GM18870 (cell line): Measurements from ENCODE around the gene RHEBL1.

Experiments used
- ATAC-seq: cut with Tn5 transposase; IDR thresholded peaks from one replicate; pipeline ENCODE4 v1.9.1; 2021; ENCODE audit warnings: moderate library complexity; ENCODE audit not compliant: unreplicated experiment

RHEBL1 gene

GRCh38 chr12:49055092-49055491, 14.7 kb downstream of the RHEBL1 start:
- ATAC-seq: no peak

DNA sequence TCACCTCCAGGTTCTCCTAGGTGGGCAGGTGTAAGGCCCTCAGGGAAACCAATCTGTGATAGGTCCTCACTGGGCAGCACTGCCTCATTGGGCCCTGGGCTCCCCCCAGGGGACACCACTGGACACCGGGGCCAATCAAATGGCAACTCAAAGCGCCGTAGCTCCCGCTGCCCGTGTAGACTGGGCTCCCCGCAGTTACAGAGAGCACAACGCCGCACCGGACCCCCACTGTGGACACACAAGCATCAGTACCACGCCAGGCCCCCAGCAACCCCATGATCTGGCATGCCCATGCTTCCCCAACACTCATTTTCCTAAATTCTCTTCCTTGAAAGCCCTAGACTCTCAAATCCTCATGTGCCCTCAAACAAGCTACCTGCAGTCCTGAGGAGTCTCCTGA, 15.3 kb downstream of the RHEBL1 start:
- ATAC-seq: no peak

DNA sequence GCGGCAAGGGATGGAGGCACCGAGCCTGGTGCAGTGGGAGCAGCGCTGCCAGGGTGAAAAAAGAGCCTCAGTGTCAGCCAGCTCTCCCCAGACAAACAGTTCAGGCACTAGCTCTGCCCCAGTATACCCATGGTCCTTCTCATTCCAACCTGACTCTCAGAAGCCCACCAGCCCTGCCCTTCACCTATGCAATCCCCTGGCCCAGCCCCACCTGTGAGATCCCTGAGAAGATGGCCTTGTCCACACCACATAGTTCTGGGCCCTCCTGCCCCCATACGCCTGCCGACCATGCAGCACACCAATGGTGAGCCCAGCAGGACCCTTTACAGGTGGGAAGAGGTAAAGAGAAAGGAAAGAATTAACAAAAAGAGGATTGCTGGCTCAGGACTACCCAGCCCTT, 15.7 kb downstream of the RHEBL1 start:
- ATAC-seq: no peak

- no peak for ATAC-seq
Observed at GRCh38 chr12:49052451-49053208, 17.1 kb downstream of the RHEBL1 start.

DNA sequence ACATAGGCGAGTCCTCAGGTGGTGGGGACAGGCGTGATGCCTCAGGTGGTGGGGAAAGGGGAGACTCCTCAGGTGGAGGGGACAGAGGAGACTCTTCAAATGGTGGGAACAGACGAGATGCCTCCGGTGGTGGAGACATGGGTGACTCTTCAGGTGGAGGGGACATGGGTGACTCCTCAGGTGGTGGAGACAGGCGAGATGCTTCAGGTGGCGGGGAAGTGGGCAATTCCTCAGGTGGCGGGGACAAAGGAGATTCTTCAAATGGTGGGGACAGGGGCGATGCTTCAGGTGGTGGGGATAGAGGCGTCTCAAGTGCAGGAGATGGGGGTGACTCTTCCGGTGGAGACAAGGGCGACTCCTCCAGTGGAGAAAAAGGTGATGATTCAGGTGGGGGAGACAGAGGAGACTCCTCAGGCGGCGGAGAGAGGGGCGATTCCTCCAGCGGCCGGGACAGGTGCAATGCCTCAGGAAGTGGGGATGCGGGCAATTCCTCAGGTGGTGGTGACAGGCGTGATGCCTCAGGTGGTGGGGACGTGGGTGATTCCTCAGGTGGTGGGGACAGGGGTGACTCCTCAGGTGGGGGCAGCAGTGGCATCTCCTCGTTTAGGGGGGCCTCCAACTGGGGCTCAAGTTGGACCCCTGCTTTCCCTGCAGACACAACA, 17.9 kb downstream of the RHEBL1 start:
- no peak for ATAC-seq

GRCh38 chr12:49051373-49051764, 18.4 kb downstream of the RHEBL1 start:
- ATAC-seq: no peak

GRCh38 chr12:49050507-49051372, 19.0 kb downstream of the RHEBL1 start:
- ATAC-seq: no peak

GRCh38 chr12:49049566-49050224, 20.1 kb downstream of the RHEBL1 start:
- no peak for ATAC-seq

DNA sequence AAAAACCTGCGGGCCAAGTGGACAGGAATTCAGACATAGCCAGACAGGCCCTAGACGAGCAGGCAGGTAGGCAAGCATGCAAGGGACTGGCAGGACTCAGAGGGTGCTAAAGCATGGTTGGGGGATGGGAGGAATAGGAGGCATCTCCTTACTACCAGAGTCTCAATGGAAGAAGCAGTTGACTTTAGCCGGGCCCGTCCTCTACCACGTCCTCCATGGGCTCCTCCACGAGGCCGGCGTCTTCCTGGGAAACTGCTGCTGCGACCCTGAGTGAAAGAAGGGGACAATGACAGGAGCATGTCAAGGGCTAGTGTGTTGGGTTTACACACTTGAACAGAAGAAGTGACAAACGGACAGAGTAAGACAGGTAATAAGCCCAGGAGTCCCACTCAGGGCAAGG, 20.8 kb downstream of the RHEBL1 start:
- ATAC-seq: no peak

DNA sequence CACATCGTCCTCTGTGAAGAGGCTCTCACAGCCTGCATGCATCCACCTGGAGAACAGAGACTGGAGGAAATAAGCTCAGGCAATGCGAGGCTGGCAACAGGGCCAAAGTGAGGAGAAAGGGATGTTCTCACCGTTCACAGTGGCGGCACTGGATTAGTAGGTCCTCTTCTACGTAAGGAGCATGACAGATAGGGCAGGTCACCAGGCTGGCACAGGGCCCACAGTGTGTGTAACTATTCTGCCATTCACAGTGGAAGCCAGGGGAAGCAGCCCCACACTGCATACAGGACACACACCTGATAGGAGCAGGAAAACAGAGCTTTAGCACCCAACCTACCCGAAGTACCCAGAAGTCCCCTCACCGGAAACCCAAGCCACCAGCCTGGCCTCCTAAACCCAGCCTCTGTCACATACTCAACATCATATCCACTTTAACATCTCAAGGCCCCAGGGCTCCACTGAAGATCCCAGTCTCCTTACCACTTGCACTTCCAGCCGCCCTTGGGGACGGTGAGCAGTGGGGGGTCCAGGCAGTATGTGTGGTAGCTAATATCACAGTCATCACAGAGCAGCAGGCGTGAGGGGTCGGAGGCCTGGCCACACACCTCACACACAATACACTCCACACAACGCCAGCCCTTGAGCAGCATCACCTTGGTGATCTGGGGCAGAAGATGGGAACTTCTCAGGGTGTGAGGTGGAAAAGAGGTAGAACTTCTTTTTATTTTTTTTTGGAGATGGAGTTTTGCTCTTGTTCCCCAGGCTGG, 23.5 kb downstream of the RHEBL1 start:
- no peak for ATAC-seq

DNA sequence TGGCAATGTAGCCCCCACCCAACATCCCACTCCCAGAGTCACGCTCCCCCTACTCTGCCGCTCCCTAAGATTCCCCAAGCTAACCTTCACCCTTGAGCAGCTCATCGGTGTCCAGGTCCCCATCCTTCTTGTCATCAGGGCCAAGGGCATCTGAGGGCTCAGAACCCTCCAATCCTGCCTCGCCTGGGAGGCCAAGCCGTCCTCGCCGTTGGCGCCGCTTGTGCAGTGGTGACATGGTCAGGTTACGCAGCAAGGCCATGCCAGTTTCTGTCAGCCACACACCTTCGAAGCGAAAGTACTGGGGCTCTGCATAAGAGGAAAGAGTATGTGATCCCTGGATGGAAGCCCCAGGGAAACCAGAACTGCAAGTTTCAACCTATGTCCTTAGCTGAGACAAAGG, 25.1 kb downstream of the RHEBL1 start:
- no peak for ATAC-seq

DNA sequence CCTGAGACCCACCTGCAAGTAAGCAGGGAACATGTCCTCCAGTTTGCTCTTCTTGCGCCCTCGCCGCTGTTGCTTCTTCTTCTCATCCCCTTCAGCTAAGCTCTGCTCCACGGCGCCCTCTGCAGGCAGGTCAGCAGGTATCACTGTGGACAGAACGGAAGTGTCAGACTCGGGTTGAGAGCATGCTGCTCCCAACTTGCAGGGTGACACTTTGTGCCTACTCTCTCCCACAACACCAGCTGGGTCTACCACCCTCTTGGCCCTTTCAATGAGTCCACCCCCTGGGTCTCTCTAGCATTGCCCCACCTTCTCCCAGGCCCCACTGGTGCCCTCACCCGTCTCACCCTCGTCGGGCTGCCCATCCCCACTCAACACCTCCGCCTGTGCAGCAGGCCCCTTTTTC, 25.9 kb downstream of the RHEBL1 start:
- ATAC-seq: no peak

DNA sequence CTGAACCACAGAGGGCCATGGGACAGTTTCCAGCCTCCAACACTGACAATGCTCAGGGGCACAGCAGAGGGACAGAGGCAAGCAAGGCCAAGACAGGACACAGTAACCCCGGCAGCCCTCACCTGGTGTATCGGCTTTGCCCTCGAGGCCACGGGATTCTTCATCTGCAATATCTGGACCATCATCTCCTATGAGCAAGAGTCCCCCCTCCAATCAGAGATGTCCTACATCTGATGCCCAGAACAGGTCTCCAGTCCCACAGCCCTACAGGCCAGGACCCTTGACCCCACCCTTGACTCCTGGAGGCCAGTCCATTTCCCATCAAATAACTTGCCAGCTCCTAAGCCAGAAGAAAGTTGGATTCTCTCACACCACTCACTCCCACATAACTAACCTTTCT, 26.5 kb downstream of the RHEBL1 start:
- ATAC-seq: no peak

DNA sequence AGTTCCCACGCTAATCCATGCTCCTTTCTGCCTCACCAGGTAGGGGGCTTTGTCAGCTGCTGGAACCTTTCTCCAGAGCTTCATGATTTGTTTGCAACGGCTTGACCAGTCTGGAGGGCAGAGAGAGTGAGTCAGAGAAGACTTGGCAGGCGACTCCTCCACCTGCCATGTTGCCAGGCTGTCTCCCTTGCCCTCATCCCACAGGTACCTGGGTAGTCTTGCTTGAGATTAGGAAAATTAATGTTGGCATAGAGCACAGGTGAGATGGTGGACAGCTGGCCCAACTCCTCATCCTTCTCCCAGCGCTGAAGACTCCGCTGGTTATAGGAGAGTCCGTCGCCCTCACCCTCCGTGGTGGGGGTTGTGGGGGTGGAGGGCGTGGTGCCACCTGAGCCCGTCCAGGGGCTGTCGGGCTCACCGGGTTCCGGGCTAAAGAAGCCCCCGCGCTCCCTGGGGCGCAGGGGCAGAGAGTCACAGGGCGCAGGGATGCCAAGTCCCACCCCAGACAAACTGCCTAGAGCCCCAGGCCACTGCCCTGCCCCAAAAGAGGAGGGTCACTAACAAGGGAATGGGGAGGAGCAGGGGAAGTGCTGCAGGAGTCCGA, 27.8 kb downstream of the RHEBL1 start:
- ATAC-seq: no peak

GRCh38 chr12:49041036-49041880, 28.5 kb downstream of the RHEBL1 start:
- no peak for ATAC-seq

DNA sequence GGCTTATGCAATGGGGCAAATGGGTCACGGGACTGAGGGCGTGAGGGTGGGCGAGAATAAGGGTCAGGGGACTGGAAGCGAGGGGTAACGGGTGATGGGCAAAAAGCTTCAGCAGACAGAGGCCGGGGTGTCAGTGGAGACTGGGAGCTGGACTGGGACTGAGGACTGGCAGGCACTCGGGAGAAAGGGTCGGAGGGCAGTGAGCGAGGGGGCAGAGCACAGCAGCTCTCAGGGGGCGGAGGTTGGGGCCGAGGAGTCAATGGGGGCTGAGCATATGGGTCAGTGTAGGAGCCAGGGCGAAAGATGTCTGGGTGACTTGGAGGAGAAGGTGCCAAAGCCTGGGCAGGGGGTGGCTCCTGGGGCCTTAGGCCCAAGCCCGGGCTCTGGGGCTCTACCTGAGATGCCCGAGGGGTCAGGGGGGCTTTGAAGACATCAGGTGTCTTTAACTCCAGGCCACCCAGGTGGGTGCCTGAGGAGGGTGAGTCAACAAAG, 29.4 kb downstream of the RHEBL1 start:
- no peak for ATAC-seq

GRCh38 chr12:49039421-49040363, 30.1 kb downstream of the RHEBL1 start:
- ATAC-seq: no peak
